ENCODE results near the gene GNG12. TPM values are rescaled to one million over a fixed set of nuclear protein-coding genes. Genes with fewer than 3 reads are reported as not detected.

Gene GNG12
- total and polyA plus RNA-seq, 8 donors: 7.3 to 39.8 (median 21.1) TPM

GRCh38 chr1:67844988-67845387, 11.7 kb upstream of the GNG12 start:
- TF ChIP-seq, protein P1, sequence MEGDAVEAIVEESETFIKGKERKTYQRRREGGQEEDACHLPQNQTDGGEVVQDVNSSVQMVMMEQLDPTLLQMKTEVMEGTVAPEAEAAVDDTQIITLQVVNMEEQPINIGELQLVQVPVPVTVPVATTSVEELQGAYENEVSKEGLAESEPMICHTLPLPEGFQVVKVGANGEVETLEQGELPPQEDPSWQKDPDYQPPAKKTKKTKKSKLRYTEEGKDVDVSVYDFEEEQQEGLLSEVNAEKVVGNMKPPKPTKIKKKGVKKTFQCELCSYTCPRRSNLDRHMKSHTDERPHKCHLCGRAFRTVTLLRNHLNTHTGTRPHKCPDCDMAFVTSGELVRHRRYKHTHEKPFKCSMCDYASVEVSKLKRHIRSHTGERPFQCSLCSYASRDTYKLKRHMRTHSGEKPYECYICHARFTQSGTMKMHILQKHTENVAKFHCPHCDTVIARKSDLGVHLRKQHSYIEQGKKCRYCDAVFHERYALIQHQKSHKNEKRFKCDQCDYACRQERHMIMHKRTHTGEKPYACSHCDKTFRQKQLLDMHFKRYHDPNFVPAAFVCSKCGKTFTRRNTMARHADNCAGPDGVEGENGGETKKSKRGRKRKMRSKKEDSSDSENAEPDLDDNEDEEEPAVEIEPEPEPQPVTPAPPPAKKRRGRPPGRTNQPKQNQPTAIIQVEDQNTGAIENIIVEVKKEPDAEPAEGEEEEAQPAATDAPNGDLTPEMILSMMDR (IDR thresholded peaks at IDR 0.05): no peak
- intact Hi-C loops (cut with DNase I): loop anchor here in 1 of 3 donors (10.0 kb wide), 1 partner anchor 70 kb away; no protein-coding TSS in a partner anchor
- no peak overlapping the region for H3K27ac ChIP-seq
- no peak overlapping the region for H3K4me3 ChIP-seq
- no peak for ATAC-seq
- DNase-seq: no peak
- no peaks in the 10 kb centered on the region for H3K4me1 ChIP-seq
- no peaks in the 10 kb centered on the region for H3K27me3 ChIP-seq
- 98 to 100% methylated on average over 1 of the region's 1 CpG for WGBS, 2 donors
- no peaks in the 10 kb centered on the region for H3K9me3 ChIP-seq
- no peaks in the 10 kb centered on the region for H3K36me3 ChIP-seq
- FAIRE-seq: no peak

DNA sequence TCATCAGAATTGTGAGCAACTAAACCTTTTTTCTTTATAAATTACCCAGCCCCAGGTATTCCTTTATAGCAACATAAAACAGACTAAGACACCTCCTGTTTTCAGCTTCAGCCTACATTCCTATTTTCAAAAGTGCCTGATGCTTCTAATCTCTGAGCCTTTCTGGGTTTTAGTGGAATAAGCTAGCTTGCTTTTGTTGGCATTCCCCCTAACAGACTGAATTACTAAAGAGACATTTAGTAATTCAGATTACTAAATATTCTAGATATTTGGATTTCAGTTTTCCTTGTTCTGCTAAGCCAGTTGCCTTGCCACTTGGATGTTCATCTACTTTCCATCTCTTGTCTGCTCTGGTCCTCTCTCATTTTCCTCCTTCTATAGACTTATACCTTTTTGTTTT, 10.5 kb upstream of the GNG12 start:
- DNase-seq (no peak), ATAC-seq (no peak), FAIRE-seq (no peak)
- Histone ChIP-seq H3K27me3 (no peaks in the 10 kb centered on the region), H3K27ac (no peak overlapping the region), H3K36me3 (no peaks in the 10 kb centered on the region), H3K9me3 (no peaks in the 10 kb centered on the region), H3K4me1 (peaks cover 0 to 7% (median 5%) of the 10 kb centered on the region in 3 donors), H3K4me3 (no peak overlapping the region)
- intact Hi-C loops (cut with DNase I): loop anchor here in 1 of 3 donors (10.0 kb wide), 1 partner anchor 69 kb away; no protein-coding TSS in a partner anchor
- TF ChIP-seq, protein P1 (IDR thresholded peaks at IDR 0.05): no peak

GRCh38 chr1:67843331-67843730, 10.1 kb upstream of the GNG12 start:
- TF ChIP-seq, protein P1 (IDR thresholded peaks at IDR 0.05): no peak
- 85 to 100% methylated on average over 1 of the region's 1 CpG for WGBS, 2 donors
- Histone ChIP-seq H3K36me3 (no peaks in the 10 kb centered on the region), H3K4me1 (peaks cover under 1 to 11% (median 5%) of the 10 kb centered on the region in 3 donors), H3K27ac (no peak overlapping the region), H3K27me3 (no peaks in the 10 kb centered on the region), H3K9me3 (no peaks in the 10 kb centered on the region), H3K4me3 (no peak overlapping the region)
- intact Hi-C loops (cut with DNase I): loop anchor here in 1 of 3 donors (10.0 kb wide), 1 partner anchor 69 kb away; no protein-coding TSS in a partner anchor
- FAIRE-seq (no peak), ATAC-seq (no peak), DNase-seq (no peak)

DNA sequence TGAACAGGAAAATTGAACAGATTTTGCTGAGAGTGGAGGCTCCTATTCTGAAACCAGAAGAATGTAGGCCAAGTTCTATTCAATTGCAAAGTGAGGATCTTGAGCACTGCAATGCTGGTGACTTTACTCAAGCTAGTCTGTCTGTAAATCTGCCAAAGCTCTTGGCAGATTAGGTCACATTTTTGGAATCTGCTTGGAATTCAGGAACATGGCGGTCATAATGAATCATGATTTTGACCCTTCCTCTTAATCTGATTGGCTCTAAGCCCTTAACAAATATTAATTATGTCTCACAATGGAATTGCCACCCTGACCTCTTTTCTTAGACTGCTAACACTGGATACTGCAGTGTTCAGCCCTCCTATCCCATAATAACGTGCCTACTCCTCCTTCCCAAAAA, 7.2 kb upstream of the GNG12 start:
- no peaks in the 10 kb centered on the region for H3K9me3 ChIP-seq
- intact Hi-C loops (cut with DNase I): loop anchor here in 1 of 3 donors (10.0 kb wide), 1 partner anchor 66 kb away; no protein-coding TSS in a partner anchor
- no peak overlapping the region for H3K4me3 ChIP-seq
- H3K4me1 ChIP-seq: peaks cover 3 to 18% (median 5%) of the 10 kb centered on the region in 3 donors
- ATAC-seq (peak; percentile 46 to 78 (median 64)), DNase-seq (peak in 1 of 6 donors; percentile 38), FAIRE-seq (no peak)
- H3K36me3 ChIP-seq: no peaks in the 10 kb centered on the region
- no peaks in the 10 kb centered on the region for H3K27me3 ChIP-seq
- H3K27ac ChIP-seq: no peak overlapping the region
- TF ChIP-seq, protein P1 (IDR thresholded peaks at IDR 0.05): no peak
- 56 to 60% methylated on average over 2 of the region's 2 CpGs for WGBS, 2 donors

- WGBS, 2 donors: 89 to 91% methylated on average over 2 of the region's 2 CpGs
- H3K27ac ChIP-seq: peak overlapping the region in 1 of 4 donors; percentile 9
- TF ChIP-seq, protein P1 (IDR thresholded peaks at IDR 0.05): no peak
Observed at GRCh38 chr1:67839826-67840225, 6.6 kb upstream of the GNG12 start.

More at GRCh38 chr1:67839826-67840225, 6.6 kb upstream of the GNG12 start:
- Histone ChIP-seq H3K4me3 (no peak overlapping the region), H3K9me3 (no peaks in the 10 kb centered on the region), H3K4me1 (peaks cover 3 to 18% (median 5%) of the 10 kb centered on the region in 3 donors), H3K27me3 (no peaks in the 10 kb centered on the region), H3K36me3 (no peaks in the 10 kb centered on the region)
- intact Hi-C loops (cut with DNase I): loop anchor here in 1 of 3 donors (10.0 kb wide), 1 partner anchor 65 kb away; no protein-coding TSS in a partner anchor
- ATAC-seq: no peak
- FAIRE-seq: no peak
- no peak for DNase-seq

Measured in pancreas (tissue), 10 donors.